ENCODE results near the gene USP12.

USP12 gene

DNA sequence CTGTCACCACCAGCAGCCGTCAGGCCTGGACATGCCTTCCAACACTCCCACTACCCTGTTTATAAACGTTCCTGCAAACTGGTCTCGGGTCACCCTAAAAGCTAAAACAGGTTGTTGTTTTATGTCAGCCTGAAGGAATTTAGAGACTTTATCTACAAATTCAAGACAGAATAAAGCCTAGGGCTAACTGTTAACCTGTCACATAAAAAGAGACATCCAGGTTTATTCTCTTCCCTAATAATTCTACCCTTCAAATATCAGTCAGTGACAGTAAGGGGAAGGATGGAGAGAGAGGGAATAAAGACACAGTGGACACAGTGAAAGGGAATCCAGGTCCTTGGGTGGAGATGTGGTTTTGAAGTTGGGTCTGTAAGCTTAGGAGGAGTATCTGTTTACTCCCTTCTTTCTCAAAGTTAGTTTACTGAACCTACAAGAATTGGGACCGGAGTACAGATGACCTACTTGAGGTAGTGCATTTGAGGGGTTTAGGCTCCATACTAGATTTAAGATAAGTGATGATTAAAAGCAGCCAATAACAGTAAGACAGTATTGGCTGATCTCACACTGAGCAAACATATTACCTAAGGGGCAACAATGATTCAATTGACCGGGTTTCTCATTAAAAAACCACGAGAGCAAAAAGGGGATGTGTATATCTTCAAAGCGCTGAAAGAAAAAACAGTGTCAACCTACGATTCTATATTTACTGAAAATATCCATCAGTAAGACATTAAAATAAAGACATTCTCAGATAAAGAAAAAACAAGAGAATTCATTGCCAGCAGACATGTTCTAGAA is 142.7 kb downstream of the USP12 start:
- DNase-seq, result no peak

DNA sequence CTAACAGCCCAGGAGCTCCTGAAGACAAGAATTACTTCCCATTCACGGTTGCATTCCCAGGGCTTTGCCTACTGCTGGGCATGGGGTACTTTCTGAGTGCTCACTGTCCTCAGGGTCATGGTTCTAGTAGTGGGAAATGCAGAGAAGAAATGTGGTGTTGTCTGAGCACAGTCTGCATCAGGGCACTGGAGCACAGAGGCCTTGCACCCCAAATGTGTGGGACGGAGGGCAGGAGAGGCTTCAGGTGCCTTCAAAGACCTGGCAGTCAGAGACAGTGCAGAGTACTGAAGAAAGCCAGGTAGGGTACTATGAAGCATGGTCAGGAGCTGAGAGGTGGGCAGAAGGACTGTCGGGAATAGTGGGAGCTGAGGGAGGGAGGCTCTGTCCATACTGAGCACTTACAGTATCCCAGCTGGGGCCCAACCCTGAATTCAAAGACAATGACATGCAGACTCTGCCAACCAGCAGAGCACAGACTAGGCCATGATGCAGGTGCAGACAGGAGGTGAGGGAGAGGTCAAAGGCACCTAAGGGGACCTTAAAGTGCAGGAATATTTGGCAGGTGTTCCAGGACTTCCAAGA is 144.4 kb downstream of the USP12 start:
- no peak for DNase-seq

DNA sequence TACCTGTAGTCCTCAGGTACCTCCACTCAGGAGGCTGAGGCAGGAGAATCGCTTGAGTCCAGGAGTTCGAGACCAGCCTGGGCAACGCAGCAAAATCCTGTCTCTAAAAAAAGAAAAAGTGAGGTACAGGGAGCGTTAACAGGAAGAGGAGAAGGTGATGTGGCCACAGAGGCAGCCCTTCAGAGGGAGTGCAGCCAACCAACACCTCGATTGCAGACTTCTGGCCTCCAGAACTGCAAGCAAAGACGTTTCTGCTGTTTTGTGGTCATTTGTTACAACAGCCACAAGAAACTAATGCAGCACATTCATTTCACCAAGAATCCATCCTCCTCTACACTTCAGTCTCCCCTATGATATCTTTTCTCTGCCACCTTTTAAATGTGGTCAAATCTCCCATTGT is 145.2 kb downstream of the USP12 start:
- no peak for DNase-seq

DNA sequence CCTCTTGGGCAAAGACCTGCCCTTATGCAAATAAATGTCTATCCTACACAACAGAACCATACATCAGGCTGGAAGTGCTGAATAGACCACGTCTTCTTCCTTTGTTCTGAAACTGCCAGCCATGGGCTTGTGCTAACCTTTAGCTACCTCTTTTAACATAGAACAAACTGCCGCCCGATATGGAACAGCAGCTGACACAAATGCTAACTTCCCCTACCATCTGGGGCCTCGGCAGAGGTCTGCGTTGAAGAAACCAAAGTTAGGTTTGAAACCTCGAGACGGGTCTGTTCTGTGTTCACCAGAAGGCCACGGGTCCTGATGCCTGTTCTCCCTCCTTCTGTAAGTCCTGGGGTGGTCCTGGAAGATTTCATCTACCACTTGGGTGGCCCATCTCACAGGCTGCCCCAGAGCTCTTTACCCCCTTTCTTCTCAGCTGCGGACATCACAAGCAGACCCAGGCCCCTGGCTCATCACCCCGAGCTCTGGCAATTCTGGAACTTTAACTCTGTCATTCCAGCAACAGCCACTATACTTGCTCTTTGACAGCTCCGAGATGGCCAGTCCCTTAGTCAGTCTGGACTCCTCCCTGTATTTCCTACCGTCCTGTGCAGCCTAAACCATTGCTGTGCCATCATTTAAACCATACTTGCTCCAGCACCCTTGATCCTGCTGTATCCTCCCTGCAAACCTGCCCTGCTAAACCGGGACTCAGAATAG is 146.7 kb downstream of the USP12 start:
- no peak for DNase-seq

DNA sequence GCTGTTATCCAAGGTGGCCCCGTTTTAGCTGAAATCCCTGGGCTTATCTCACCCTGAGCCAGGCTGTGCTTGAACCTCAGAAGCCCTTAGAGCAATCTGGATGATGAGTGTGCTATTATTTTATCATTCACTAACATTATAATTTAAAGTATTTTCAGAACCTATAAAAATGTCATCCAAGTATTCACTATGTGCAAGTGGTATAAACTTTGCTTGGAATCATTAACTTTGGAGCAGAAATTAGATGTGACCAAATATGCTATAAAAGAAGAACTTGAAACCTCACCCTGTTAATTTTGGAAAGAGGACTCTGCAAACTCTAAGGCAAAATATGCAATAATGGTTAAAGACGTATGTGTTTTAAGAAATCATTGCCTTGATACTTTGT is 147.5 kb downstream of the USP12 start:
- DNase-seq, result no peak

DNA sequence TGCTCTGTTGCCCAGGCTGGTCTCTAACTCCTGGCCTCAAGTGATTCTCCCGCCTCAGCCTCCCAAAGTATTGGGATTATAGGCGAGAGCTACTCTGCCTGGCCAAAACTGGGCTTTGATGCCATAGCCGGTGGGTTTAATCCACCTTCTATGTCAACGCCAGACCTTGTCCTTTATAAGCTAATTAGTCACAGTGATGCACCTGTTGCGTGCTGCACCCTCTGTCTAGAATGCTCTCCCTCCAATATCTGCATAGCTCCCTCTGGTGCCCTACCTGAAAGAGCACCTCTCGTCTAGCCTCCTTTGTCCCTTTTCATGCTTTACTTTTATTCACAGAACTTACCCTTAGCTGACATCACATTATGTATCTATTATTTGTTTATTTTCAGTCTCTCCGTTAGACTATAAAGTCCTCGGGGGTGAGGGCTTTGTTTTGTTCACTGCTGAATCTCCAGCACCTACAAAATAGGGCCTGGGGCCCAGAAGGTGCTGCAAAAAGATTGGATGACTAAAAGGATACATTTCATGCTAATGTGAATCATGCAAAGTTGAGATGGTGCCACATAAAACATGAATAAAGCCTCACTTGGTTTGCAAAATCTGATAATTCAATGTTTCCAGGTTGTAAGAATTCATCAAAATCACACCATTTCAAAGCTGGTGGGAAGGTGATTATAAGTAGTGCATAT is 148.1 kb downstream of the USP12 start:
- DNase-seq, result no peak

DNA sequence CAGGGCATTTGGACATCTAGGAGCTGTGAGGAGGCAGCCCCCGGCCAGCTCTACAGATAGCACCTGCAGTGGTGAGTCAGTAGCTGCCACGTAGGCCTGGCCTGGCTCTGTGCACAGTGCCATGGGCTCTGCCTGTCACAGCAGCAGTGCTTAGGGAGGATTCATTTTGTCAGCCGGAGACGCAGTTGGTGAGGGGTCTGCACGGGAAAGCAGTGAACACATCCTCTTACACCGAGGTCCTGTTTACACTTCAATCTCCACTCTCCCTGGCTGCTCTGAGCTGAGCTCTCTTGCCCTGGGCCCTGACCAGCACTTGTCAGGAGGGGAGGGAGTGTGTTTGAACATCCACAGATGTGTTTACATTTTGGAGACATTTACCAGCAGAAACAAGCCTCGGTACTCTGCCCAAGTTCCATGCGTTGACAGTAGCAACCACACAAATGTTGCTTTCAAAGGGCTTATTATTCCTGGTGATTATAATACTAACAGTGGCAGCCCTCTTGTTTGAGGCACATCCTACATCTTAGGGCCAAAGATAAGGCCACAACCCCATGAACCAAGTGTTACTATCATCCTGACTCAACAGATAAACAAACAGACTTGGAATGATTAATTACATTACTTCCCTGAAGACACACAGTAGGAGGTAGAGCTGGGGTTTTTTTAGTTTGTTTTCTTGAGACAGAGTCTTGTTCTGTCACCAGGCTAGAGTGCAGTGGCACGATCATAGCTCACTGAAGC is 148.9 kb downstream of the USP12 start:
- peak; percentile 53 for DNase-seq

DNA sequence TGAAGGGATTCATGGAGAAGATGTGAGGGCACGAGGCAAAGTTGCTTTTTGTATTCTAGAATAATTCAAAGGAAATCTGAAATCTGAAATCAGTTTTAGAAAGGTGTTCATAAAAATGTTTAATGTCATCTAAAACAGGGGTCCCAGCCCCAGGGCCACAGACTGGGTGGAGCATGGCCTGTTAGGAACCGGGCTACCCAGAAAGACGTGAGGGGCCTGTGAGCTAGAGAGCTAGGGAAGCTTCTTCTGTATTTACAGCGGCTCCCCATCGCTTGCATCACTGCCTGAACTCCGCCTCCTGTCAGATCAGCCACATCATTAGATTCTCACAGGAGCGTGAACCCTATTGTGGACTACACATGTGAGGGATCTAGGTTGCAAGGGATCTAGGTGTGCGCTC is 151.2 kb downstream of the USP12 start:
- no peak for DNase-seq

DNA sequence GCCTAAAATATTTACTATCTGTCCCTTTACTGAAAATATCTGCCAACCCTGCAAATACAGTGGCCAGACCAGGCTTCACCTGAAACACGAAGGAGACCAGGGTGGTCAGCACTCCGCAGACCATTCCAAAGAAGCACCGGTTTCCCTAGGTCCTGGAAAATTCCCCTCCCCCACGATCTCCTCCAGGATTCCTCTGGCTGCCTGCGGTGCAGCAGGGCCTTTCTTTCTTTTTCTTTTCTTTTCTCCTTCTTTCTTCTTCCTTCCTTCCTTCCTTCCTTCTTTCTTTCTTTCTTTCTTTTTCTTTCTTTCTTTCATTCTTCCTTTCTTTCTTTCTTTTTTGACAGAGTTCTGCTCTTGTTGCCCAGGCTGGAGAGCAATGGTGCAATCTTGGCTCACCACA is 152.7 kb downstream of the USP12 start:
- DNase-seq, result no peak

DNA sequence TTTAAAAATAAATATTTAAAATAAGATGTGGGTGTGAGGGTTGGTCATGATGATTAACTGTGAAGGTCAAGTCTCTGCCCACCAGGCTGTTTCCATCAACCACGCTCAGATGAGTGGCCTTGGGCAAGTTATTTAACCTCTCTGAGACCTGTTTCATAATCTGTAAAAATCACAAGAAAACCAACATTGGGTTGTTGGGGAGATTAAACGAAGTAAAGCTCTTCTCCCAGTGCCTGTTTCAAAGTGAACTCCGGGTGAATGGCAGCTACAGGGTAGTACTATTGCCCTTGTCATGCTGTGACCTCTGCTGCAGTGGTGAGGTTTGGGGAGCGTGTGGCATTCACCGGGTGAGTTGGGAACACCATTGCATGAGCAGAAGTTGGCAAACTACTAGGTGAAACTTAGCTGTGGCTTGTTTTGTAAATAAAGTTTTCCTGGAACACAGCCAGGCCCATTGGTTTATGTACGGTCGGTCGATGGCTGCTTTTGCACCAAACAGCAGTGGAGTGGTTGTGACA is 153.2 kb downstream of the USP12 start:
- DNase-seq, result no peak

DNA sequence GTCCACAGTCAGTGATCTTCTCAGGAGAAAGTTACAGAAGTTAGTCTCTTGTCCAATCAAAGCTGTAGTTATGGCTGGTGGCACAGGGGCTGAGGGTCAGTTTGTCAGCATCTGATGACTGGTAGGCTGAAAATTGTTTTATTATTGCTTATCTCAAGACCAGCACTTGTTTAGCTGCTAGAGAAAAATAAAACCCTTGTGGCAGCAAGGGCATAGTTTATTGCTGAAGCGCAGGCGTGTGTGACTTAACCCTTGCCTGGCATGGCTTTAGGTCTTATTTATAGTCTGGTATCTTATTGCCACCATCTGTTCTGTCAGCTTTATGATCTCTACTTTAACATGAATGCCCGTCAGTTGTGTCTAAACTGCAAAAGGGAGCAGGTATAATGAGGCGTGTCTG is 154.7 kb downstream of the USP12 start:
- DNase-seq, result no peak
